Skeletal muscle satellite cell (primary cell): ENCODE data around the gene HOXD8.

Experiments
- H3K27me3 ChIP-seq: 2 replicates; pipeline ENCODE4 v1.7.0; 2013; ENCODE audit warnings: low read length; ENCODE audit not compliant: control insufficient read depth, insufficient read depth
- H3K36me3 ChIP-seq: 2 replicates; pipeline ENCODE4 v1.7.0; 2013; ENCODE audit warnings: mild to moderate bottlenecking, control low read depth, low read length; ENCODE audit not compliant: insufficient read depth
- H3K4me1 ChIP-seq: 2 replicates; pipeline ENCODE4 v1.7.0; 2013; ENCODE audit warnings: low read length; ENCODE audit not compliant: control insufficient read depth, insufficient read depth
- H3K4me2 ChIP-seq: 2 replicates; pipeline ENCODE4 v1.7.0; 2013; ENCODE audit warnings: mild to moderate bottlenecking, low read length
- H3K4me3 ChIP-seq: 2 replicates; pipeline ENCODE4 v1.7.0; 2013; ENCODE audit warnings: low read length
- H3K9ac ChIP-seq: 2 replicates; pipeline ENCODE4 v1.7.0; 2013; ENCODE audit warnings: mild to moderate bottlenecking, low read depth, low read length, moderate library complexity
- H3K9me3 ChIP-seq: replicated peaks from 2 replicates; pipeline ENCODE4 v1.7.0; 2013; ENCODE audit warnings: mild to moderate bottlenecking, control low read depth, low read length

HOXD8 gene

DNA sequence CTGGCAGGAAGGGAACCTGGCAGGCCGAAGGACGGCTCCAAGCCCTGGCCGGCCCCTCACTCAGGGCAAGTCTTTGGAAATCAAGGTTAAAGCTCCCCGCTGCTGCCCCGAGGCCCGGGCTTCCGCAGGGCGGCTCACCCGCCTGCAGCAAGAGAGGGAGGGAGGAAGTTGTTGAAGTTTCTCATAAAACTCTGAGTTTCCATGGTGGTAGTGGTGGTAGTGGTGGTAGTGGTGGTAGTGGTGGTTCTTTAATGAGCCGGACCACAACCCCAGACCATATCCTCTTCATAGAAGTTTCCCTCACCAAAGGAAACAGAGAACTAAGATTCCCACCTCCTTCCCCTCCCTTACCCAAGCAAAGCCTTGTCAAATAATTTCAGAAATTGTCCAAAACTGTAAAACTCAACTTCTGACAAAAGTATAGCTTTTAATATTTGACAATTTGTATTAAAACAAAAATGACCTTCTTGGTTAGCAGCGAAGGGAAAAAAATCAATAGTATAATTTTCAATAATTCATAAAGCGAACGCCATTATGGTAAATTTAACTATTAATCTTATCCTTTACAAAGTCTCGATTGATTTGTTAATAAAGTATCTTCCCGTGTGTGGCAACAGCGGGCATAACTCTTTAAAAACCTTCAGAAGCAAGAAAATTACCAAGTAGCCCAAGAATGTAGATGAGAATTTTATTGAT lies 14.4 kb upstream of the HOXD8 start:
- H3K4me2 ChIP-seq = no peak overlapping the region
- H3K36me3 ChIP-seq = no peaks in the 10 kb centered on the region
- H3K4me3 ChIP-seq = no peak overlapping the region
- H3K4me1 ChIP-seq = no peaks in the 10 kb centered on the region
- H3K27me3 ChIP-seq = peaks cover 98% of the 10 kb centered on the region
- no peak overlapping the region for H3K9ac ChIP-seq
- H3K9me3 ChIP-seq = peaks cover 5% of the 10 kb centered on the region

DNA sequence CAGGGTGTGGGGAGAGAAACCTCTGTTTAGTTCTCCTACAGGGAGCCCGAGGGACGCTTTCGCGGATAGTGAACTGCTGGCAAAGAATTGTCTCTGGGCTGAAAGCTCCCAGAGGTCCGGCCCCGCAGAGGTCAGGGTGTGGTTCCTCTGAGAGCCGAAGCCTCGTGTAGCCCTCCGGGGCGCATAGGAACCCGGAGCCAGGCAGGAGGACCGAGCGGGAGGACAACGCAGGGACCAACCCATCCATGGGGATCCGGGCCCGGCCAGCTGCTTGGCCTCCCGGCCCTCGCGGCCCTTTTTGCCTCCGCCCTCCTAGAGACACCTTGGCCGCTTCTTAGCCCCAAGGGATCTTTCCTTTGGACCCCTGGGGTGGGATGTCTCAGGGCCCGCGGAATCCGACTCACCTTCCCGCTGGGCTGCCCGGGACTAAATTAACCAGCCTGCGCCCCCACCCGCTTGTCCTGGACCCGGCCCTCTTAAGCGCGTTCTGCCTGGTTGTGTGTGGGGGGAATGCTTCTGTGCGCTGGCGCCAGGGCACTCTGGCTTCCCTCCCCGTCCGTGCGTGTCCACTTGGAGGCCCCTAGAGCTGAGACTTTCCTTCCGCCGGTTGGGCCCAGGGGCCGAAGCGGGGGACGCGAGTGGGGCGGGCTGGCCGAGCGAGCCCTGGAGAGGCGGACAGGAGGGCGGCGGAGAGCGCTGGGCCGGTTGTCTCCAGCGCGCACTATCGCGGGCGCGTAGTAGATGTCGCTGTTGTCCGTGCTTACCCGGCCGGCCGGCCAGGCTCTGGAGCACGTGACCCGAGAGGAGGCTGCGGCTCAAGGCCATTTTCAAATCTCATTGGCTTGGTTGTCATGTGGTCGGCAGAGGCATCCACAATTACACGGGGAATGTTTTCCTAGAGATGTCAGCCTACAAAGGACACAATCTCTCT lies 13.4 kb upstream of the HOXD8 start, which contains the start of gene HOXD10:
Gene HOXD10, plus strand, starts transcription at position 896 of the 931 bp plus-strand sequence. CDS start 56 bp downstream, outside the sequence.
- Histone ChIP-seq H3K27me3 (peaks cover 98% of the 10 kb centered on the region), H3K4me3 (peak within 1 kb of the TSS; percentile 40), H3K4me1 (no peaks in the 10 kb centered on the region), H3K36me3 (no peaks in the 10 kb centered on the region), H3K4me2 (peak within 1 kb of the TSS; percentile 53), H3K9me3 (peaks cover 5% of the 10 kb centered on the region), H3K9ac (no peak within 1 kb of the TSS)

DNA sequence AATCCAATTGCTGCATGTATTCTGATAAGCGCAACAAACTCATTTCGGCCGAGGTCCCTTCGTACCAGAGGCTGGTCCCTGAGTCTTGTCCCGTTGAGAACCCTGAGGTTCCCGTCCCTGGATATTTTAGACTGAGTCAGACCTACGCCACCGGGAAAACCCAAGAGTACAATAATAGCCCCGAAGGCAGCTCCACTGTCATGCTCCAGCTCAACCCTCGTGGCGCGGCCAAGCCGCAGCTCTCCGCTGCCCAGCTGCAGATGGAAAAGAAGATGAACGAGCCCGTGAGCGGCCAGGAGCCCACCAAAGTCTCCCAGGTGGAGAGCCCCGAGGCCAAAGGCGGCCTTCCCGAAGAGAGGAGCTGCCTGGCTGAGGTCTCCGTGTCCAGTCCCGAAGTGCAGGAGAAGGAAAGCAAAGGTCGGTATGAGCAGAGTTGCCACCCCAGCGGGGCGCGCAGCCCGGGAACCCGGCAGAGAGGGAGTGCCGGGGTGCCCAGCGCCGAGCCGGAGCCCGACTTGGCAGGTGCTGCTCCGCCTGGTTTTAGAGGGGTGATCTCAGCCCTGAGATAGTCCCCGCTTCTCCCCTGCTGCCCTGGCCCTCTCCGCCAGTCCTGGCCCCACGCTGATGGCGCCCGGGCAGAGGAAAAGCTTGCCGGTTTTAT lies 12.2 kb upstream of the HOXD8 start:
- Histone ChIP-seq H3K9me3 (peaks cover 5% of the 10 kb centered on the region), H3K4me3 (no peak overlapping the region), H3K4me2 (no peak overlapping the region), H3K36me3 (no peaks in the 10 kb centered on the region), H3K4me1 (peaks cover 4% of the 10 kb centered on the region), H3K27me3 (peaks cover 99% of the 10 kb centered on the region), H3K9ac (no peak overlapping the region)

DNA sequence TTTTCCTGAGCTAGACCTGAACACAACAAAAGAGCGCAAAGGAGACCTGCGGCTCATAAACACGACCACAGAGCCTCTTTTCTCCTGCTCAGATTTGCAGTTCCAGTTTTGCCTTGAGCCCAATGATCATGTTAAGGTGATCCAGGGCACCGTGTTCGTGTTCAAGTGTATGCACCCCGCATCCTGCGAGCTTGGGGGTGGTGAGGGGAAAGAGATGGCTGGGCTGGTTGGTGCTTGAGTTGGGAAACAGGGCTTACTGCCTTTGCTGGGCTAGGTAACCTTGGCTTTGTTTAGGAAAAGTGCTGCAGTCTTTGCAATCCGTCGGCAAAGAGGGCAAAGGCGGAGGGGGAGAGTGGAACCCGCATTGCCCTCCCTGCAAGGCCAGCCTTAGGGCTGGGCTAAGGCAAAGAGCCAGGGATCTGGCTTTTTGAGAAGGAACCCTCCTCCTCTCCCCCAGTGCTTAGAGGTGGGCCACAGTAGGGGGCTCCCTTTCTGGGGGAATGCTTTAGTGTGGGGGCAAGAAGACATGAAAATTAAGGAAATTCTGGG lies 11.6 kb upstream of the HOXD8 start:
- no peak overlapping the region for H3K4me3 ChIP-seq
- H3K9me3 ChIP-seq = peaks cover 5% of the 10 kb centered on the region
- no peak overlapping the region for H3K4me2 ChIP-seq
- H3K4me1 ChIP-seq = peaks cover 9% of the 10 kb centered on the region
- peaks cover 99% of the 10 kb centered on the region for H3K27me3 ChIP-seq
- no peak overlapping the region for H3K9ac ChIP-seq
- H3K36me3 ChIP-seq = no peaks in the 10 kb centered on the region

DNA sequence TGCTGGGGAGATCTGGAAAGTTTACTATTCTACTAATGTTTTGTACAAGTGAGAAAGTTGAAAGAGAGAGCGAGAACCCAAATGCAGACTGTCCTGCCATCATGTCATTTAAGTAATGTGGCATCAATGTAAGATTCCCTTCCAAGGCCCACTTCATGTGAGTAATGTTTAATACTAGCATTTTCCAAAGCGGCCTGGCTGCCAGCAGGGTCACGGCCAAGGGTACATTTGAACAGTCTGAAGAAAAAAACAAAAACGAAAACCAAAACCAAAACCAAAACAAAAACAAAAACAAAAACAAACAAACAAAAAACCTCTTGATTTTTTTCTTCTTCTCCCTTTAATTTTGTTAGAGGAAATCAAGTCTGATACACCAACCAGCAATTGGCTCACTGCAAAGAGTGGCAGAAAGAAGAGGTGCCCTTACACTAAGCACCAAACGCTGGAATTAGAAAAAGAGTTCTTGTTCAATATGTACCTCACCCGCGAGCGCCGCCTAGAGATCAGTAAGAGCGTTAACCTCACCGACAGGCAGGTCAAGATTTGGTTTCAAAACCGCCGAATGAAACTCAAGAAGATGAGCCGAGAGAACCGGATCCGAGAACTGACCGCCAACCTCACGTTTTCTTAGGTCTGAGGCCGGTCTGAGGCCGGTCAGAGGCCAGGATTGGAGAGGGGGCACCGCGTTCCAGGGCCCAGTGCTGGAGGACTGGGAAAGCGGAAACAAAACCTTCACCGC lies 10.7 kb upstream of the HOXD8 start:
- Histone ChIP-seq H3K4me1 (peaks cover 9% of the 10 kb centered on the region), H3K9me3 (peaks cover 5% of the 10 kb centered on the region), H3K36me3 (no peaks in the 10 kb centered on the region), H3K4me3 (peak overlapping the region; percentile 32), H3K4me2 (peak overlapping the region; percentile 59), H3K9ac (no peak overlapping the region), H3K27me3 (peaks cover 99% of the 10 kb centered on the region)

DNA sequence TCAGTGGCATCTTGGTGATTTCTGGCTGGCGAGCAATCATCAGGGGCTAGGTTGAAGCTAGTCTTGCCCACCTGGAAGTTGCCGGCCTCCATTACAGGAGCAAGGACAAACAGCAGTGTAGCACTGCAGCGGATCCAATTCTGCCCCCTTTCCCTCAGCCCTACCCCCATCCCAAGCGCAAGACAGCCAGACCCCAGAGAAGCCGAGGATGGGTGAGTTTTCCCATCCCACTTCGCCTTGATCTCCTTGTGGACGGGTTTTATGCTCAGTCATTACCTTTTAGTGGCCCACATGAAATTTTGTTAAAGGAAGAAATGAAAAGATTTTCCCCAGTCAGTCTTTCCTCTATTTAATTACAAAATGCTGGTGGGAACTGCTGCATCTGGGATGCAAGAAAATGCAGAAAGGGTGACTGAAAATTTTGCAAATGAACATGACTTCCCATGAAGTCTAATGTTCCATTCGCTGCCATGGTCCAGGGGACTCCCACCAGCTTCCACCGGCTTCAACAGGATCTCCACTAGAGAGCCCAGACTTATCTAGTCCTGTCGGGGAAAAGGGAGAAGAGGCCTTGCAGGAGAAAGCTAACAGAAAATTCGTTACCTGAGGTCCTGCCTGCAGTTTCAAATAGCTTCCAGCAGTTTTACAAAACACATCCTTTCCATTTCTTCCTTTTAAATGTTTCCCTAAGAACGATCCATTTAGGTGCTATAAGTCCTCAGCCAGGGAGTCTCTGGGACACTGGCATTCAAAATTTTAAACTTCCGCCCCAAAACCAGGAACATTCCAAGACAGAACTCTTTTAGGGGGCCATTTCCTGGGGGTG lies 8.9 kb upstream of the HOXD8 start:
- Histone ChIP-seq H3K9me3 (peaks cover 5% of the 10 kb centered on the region), H3K27me3 (peaks cover 98% of the 10 kb centered on the region), H3K9ac (no peak overlapping the region), H3K4me2 (no peak overlapping the region), H3K36me3 (no peaks in the 10 kb centered on the region), H3K4me3 (no peak overlapping the region), H3K4me1 (peaks cover 9% of the 10 kb centered on the region)

DNA sequence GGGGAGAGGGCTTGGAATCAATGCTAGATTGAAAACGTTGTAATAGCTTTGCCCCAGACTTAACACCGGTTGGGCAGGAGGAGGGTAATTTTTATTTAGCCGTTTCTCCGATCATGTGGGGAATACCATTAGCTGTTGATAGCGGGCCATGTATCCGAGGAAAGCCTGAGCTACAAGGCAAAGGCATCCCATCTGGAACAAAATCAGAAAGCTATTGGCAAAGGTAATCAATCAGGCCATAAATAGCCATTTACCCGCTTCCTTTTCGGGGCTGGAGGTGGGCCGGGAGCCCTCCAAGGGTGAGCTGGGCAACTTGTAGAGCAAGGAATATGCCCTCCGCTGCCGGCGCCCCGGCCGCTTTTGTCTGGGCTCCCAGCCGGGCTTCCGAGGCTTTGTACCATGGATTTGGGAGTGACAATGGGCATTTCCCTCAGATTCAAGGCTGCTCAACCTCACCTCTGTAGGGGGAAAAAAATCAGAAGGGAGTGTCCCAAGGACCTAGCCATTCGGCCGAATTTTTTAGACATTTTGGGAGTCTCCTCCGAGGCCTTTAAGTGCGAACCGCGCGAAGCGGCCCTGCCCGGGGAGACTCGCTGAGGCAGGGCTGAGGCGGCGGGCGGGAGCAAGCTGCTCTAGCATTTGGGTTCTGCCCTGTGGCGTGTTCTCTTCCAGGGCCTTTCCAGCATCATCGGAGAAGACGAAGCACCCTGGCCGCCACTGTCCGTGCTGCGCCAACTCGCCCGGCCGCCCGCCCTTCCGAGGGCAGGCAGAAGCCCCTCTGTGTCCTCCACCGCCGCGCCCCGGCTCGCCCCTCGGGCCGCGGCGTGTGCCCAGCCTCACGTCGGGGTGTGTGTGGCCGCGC lies 8.1 kb upstream of the HOXD8 start:
- Histone ChIP-seq H3K27me3 (peaks cover 96% of the 10 kb centered on the region), H3K4me2 (no peak overlapping the region), H3K36me3 (no peaks in the 10 kb centered on the region), H3K4me3 (no peak overlapping the region), H3K9me3 (peaks cover 5% of the 10 kb centered on the region), H3K4me1 (peaks cover 9% of the 10 kb centered on the region), H3K9ac (no peak overlapping the region)

DNA sequence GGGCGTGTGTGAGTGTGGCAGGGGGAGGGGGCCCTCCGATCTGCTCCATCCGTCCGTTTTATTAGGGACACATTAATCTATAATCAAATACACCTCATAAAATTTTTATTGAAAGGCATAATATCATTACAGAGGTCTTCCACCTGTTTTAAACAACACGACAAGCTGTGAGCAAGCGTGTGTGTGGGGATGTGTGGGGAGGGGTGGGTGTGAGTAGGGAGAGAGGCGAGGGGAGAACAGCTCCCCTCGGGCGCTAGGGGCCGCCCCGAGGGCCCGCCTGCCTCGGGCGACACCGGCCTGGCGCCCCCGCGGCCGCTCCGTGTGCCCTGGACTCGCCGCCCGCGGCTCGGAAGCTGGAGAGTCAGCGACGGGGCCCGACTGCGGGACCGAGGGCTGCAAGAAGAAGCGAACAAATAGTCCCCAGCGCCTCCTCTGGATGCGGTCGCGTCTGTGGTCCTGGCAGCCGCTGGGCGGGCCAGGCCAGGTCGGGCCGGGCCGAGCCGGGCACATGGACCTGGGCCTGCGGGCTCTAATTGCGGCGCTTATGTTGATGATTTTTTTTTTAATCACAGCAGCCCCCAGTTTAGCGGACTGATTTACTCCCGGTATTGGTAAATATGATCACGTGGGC lies 7.3 kb upstream of the HOXD8 start:
- Histone ChIP-seq H3K36me3 (no peaks in the 10 kb centered on the region), H3K27me3 (peaks cover 94% of the 10 kb centered on the region), H3K9me3 (no peaks in the 10 kb centered on the region), H3K4me2 (peak overlapping the region; percentile 90), H3K4me1 (peaks cover 9% of the 10 kb centered on the region), H3K9ac (no peak overlapping the region), H3K4me3 (peak overlapping the region; percentile 78)

DNA sequence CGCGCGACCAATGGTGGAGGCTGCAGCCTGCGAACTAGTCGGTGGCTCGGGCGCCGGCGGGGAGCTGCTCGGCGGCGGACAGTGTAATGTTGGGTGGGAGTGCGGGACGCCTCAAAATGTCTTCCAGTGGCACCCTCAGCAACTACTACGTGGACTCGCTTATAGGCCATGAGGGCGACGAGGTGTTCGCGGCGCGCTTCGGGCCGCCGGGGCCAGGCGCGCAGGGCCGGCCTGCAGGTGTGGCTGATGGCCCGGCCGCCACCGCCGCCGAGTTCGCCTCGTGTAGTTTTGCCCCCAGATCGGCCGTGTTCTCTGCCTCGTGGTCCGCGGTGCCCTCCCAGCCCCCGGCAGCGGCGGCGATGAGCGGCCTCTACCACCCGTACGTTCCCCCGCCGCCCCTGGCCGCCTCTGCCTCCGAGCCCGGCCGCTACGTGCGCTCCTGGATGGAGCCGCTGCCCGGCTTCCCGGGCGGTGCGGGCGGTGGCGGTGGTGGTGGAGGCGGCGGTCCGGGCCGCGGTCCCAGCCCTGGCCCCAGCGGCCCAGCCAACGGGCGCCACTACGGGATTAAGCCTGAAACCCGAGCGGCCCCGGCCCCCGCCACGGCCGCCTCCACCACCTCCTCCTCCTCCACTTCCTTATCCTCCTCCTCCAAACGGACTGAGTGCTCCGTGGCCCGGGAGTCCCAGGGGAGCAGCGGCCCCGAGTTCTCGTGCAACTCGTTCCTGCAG lies 6.7 kb upstream of the HOXD8 start, which contains the start of gene HOXD9:
Gene HOXD9, plus strand, starts transcription at position 37 of the 728 bp plus-strand sequence. Its CDS starts 50 bp downstream, at position 87.
- peak within 1 kb of the TSS; percentile 38 for H3K9ac ChIP-seq
- peaks cover 9% of the 10 kb centered on the region for H3K4me1 ChIP-seq
- no peaks in the 10 kb centered on the region for H3K36me3 ChIP-seq
- no peaks in the 10 kb centered on the region for H3K9me3 ChIP-seq
- peak within 1 kb of the TSS; percentile 78 for H3K4me3 ChIP-seq
- H3K27me3 ChIP-seq = peaks cover 89% of the 10 kb centered on the region
- peak within 1 kb of the TSS; percentile 90 for H3K4me2 ChIP-seq
